Gastroesophageal sphincter (tissue), 3 donors: ENCODE data around the gene DIPK2B.

ENCODE experiments used
- EP300 ChIP-seq: sonication (generic); formaldehyde crosslinking; IDR thresholded peaks from one replicate; pipeline ENCODE4 v1.6.1; 2017; ENCODE audit warnings: antibody characterized with exemption, mild to moderate bottlenecking
- POLR2A ChIP-seq, 2 donors: fragments of 450-650 bp; IDR thresholded peaks; one replicate each; pipeline ENCODE4 v1.6.1; 2017; ENCODE audit warnings: antibody characterized with exemption in 2 of 2, mild to moderate bottlenecking in 2 of 2, moderate library complexity in 1 of 2
- POLR2AphosphoS5 ChIP-seq: sonication (generic); formaldehyde crosslinking; IDR thresholded peaks from one replicate; pipeline ENCODE4 v1.6.1; 2017; ENCODE audit warnings: antibody characterized with exemption
- TF ChIP-seq, protein P1 (sequence below), 4 experiments: fragments of 200-600 bp in 2 of 4; fragments of 450-650 bp in 2 of 4; sonication (generic) in 1 of 4; IDR thresholded peaks; one replicate each; pipeline ENCODE4 v1.5.1; 2017 to 2019; ENCODE audit warnings: antibody characterized with exemption in 4 of 4, mild to moderate bottlenecking in 2 of 4, moderate library complexity in 2 of 4

DNA sequence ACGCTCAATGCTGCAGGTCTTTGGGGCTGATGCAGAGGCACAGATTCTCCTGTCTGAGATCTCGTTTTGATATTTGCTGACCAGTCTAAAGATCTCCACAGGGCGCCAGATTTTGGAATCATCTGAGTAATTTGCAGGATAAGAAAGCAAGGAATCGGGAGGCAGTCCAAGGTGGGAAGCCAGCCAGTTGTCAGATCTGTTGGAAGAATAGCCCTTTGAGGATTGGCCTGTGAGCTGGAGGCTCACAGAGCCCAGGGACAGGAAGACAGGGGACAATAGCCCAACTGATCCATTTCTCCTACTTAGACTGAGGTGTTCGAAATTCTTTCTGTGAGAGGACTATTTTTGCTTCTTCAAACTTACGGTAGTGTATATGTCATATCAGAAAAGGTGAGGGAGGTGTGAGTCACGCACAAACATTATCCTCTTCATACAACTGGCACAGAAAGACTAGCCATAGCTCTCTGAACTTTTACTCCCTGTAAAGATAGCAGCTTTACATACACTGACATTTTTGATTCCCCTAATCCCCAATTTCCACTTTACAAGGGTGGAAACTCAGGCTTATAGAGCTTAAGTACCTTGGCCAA is 8.8 kb downstream of the DIPK2B start:
- TF ChIP-seq POLR2A (IDR thresholded peaks at IDR 0.05) (no peak), POLR2AphosphoS5 (no peak), EP300 (no peak)
- TF ChIP-seq, protein P1, sequence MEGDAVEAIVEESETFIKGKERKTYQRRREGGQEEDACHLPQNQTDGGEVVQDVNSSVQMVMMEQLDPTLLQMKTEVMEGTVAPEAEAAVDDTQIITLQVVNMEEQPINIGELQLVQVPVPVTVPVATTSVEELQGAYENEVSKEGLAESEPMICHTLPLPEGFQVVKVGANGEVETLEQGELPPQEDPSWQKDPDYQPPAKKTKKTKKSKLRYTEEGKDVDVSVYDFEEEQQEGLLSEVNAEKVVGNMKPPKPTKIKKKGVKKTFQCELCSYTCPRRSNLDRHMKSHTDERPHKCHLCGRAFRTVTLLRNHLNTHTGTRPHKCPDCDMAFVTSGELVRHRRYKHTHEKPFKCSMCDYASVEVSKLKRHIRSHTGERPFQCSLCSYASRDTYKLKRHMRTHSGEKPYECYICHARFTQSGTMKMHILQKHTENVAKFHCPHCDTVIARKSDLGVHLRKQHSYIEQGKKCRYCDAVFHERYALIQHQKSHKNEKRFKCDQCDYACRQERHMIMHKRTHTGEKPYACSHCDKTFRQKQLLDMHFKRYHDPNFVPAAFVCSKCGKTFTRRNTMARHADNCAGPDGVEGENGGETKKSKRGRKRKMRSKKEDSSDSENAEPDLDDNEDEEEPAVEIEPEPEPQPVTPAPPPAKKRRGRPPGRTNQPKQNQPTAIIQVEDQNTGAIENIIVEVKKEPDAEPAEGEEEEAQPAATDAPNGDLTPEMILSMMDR (IDR thresholded peaks at IDR 0.05): no peak
